Measurements from ENCODE around the gene CCDC3. TPM values are rescaled to one million over a fixed set of nuclear protein-coding genes. Genes with fewer than 3 reads are reported as not detected.

CCDC3 gene
- total RNA-seq, 2 donors from 2014 or later = 0.45 TPM; not detected in 1

Other genes with a start within 250 kb of the CCDC3 start
- gene OPTN, start 98.5 kb upstream of the CCDC3 start, total RNA-seq = 10 to 100 TPM; 56.1 to 89.6 TPM
- 100 to 1,000 TPM in 1 of 2 donors, 10 to 100 TPM in 1; 40.0 to 120 TPM for gene MCM10, start 159.8 kb upstream of the CCDC3 start, total RNA-seq
- gene UCMA, start 232.7 kb upstream of the CCDC3 start, total RNA-seq = not detected

All from natural killer cell treated with Interleukin-12 subunit alpha and Interleukin-12 subunit beta and Interleukin-15 and Interleukin-18, amount 100 ng/mL, for 72 hours (primary cell).